OCI-LY1 (cell line): Measurements from ENCODE around the gene SECTM1.

Experiments used
- H2AFZ ChIP-seq: fragments of 200-600 bp; sonication (generic), shearing (Covaris generic); 2 replicates; pipeline ENCODE4 v1.6.0; 2014; ENCODE audit warnings: antibody characterized with exemption, mild to moderate bottlenecking, low read length
- H3F3A ChIP-seq: fragments of 200-600 bp; sonication (generic), shearing (Covaris generic); 2 replicates; pipeline ENCODE4 v1.6.0; 2014; ENCODE audit warnings: mild to moderate bottlenecking, antibody characterized with exemption, low read length, moderate library complexity; ENCODE audit not compliant: insufficient read depth
- H3K27ac ChIP-seq: fragments of 200-600 bp; sonication (generic); 2 replicates; pipeline ENCODE4 v1.5.1; 2014; ENCODE audit warnings: low read length, mixed run types, mild to moderate bottlenecking, low read depth; ENCODE audit not compliant: poor library complexity, severe bottlenecking
- H3K27me3 ChIP-seq: fragments of 200-600 bp; sonication (generic); 2 replicates; pipeline ENCODE4 v1.6.0; 2014; ENCODE audit warnings: antibody characterized with exemption, mild to moderate bottlenecking, low read length, moderate library complexity; ENCODE audit not compliant: insufficient read depth
- H3K36me3 ChIP-seq: fragments of 200-600 bp; sonication (generic); 2 replicates; pipeline ENCODE4 v1.6.1; 2014; ENCODE audit warnings: mild to moderate bottlenecking, antibody characterized with exemption, low read length, moderate library complexity, mixed read lengths; ENCODE audit not compliant: insufficient read depth
- H3K4me1 ChIP-seq: fragments of 200-600 bp; sonication (generic); 2 replicates; pipeline ENCODE4 v1.5.1; 2014; ENCODE audit warnings: mild to moderate bottlenecking, low read length, moderate library complexity; ENCODE audit not compliant: insufficient read depth, severe bottlenecking
- H3K4me2 ChIP-seq: fragments of 200-600 bp; sonication (generic), shearing (Covaris generic); 2 replicates; pipeline ENCODE4 v1.6.1; 2014; ENCODE audit warnings: low read length
- H3K4me3 ChIP-seq: fragments of 200-600 bp; sonication (generic); 2 replicates; pipeline ENCODE4 v1.5.1; 2014; ENCODE audit warnings: low read length, low read depth, mild to moderate bottlenecking, mixed read lengths; ENCODE audit not compliant: poor library complexity, severe bottlenecking
- H3K79me2 ChIP-seq: fragments of 200-600 bp; shearing (Covaris generic); 2 replicates; pipeline ENCODE4 v1.6.1; 2016; ENCODE audit warnings: mixed run types, low read length, mixed read lengths; ENCODE audit not compliant: insufficient read depth
- H3K9ac ChIP-seq: fragments of 200-600 bp; sonication (generic), shearing (Covaris generic); 2 replicates; pipeline ENCODE4 v1.6.1; 2014; ENCODE audit warnings: mild to moderate bottlenecking, low read length, mixed read lengths
- H3K9me2 ChIP-seq: fragments of 200-600 bp; sonication (generic), shearing (Covaris generic); 2 replicates; pipeline ENCODE4 v1.6.1; 2014; ENCODE audit warnings: low read depth, mild to moderate bottlenecking, low read length, mixed read lengths
- H3K9me3 ChIP-seq: fragments of 200-600 bp; shearing (Covaris generic); 2 replicates; pipeline ENCODE4 v1.6.1; 2014; ENCODE audit warnings: low read length, mixed read lengths
- H4K20me1 ChIP-seq: fragments of 200-600 bp; sonication (generic), shearing (Covaris generic); 2 replicates; pipeline ENCODE4 v1.6.0; 2016; ENCODE audit warnings: mild to moderate bottlenecking, low read length; ENCODE audit not compliant: insufficient read depth
- CTCF ChIP-seq: fragments of 200-600 bp; sonication (generic), shearing (Covaris generic); IDR thresholded peaks from 2 replicates; pipeline ENCODE4 v1.5.1; 2017; ENCODE audit warnings: mild to moderate bottlenecking, antibody characterized with exemption, low read length, moderate library complexity, mixed read lengths
- EZH2 ChIP-seq: fragments of 200-600 bp; sonication (generic), shearing (Covaris generic); IDR thresholded peaks from 2 replicates; pipeline ENCODE4 v1.8.0; 2017; ENCODE audit warnings: borderline replicate concordance, mixed run types, mild to moderate bottlenecking, antibody characterized with exemption, low read length, moderate library complexity, mixed read lengths

Gene SECTM1

GRCh38 chr17:82317394-82318168, 16.0 kb downstream of the SECTM1 start, which contains the start of gene CD7:
TSS of gene CD7 (minus strand) at chr17:82317608. CDS start at chr17:82317495, 113 bp downstream.
- peaks cover 10% of the 10 kb centered on the region for H3K4me1 ChIP-seq
- no peak within 1 kb of the TSS for H3K4me2 ChIP-seq
- H3K9me3 ChIP-seq: no peaks in the 10 kb centered on the region
- no peak within 1 kb of the TSS for H3K4me3 ChIP-seq
- TF ChIP-seq CTCF (no peak), EZH2 (no peak)
- no peak within 1 kb of the TSS for H3K9ac ChIP-seq
- no peak within 1 kb of the TSS for H2AFZ ChIP-seq
- no peaks in the 10 kb centered on the region; the same call in 1 of the 2 replicates for H3F3A ChIP-seq
- no peaks in the 10 kb centered on the region for H3K79me2 ChIP-seq
- no peaks in the 10 kb centered on the region for H3K9me2 ChIP-seq
- H3K27ac ChIP-seq: no peak within 1 kb of the TSS
- no peaks in the 10 kb centered on the region for H4K20me1 ChIP-seq
- no peaks in the 10 kb centered on the region for H3K36me3 ChIP-seq
- H3K27me3 ChIP-seq: peaks cover 14% of the 10 kb centered on the region; the same call in 1 of the 2 replicates

GRCh38 chr17:82316651-82317393, 16.7 kb downstream of the SECTM1 start:
- Histone ChIP-seq H3K9ac (no peak overlapping the region), H3K79me2 (no peaks in the 10 kb centered on the region), H4K20me1 (no peaks in the 10 kb centered on the region), H3K4me2 (no peak overlapping the region), H3K27me3 (peaks cover 14% of the 10 kb centered on the region; the same call in 1 of the 2 replicates), H2AFZ (no peak overlapping the region), H3K36me3 (no peaks in the 10 kb centered on the region), H3K9me3 (no peaks in the 10 kb centered on the region), H3K4me3 (no peak overlapping the region), H3F3A (no peaks in the 10 kb centered on the region; the same call in 1 of the 2 replicates), H3K4me1 (peaks cover 10% of the 10 kb centered on the region), H3K27ac (no peak overlapping the region), H3K9me2 (no peaks in the 10 kb centered on the region)
- TF ChIP-seq EZH2 (no peak), CTCF (no peak)

- no peak overlapping the region for H3K4me2 ChIP-seq
- no peak overlapping the region for H3K9ac ChIP-seq
- no peaks in the 10 kb centered on the region for H4K20me1 ChIP-seq
- H3K4me1 ChIP-seq: peaks cover under 1% of the 10 kb centered on the region
- TF ChIP-seq CTCF (no peak), EZH2 (no peak)
- H3K9me2 ChIP-seq: no peaks in the 10 kb centered on the region
- no peaks in the 10 kb centered on the region for H3K9me3 ChIP-seq
- no peak overlapping the region for H2AFZ ChIP-seq
- peaks cover 11% of the 10 kb centered on the region; the same call in 1 of the 2 replicates for H3K27me3 ChIP-seq
- H3K27ac ChIP-seq: no peak overlapping the region
- no peak overlapping the region for H3K4me3 ChIP-seq
- no peaks in the 10 kb centered on the region for H3K79me2 ChIP-seq
- H3K36me3 ChIP-seq: no peaks in the 10 kb centered on the region
- H3F3A ChIP-seq: no peaks in the 10 kb centered on the region; the same call in 1 of the 2 replicates
These were observed 17.7 kb downstream of the SECTM1 start for GRCh38 chr17:82315703-82316358.
